Parathyroid adenoma (tissue), 2 donors: Measurements from ENCODE around the gene AKAP11.

Source experiments
- H2AFZ ChIP-seq: fragments of 300-600 bp; sonication (generic); one replicate; pipeline ENCODE4 v1.7.0; 2017; ENCODE audit warnings: antibody characterized with exemption, mild to moderate bottlenecking
- H3K27ac ChIP-seq: fragments of 300-600 bp; sonication (generic); one replicate; pipeline ENCODE4 v1.7.0; 2017
- H3K27me3 ChIP-seq: fragments of 300-600 bp; sonication (generic); one replicate; pipeline ENCODE4 v1.7.0; 2017; ENCODE audit warnings: low read length; ENCODE audit not compliant: control insufficient read depth, insufficient read depth
- H3K36me3 ChIP-seq: fragments of 300-600 bp; sonication (generic); one replicate; pipeline ENCODE4 v1.7.0; 2017; ENCODE audit warnings: low read length; ENCODE audit not compliant: control insufficient read depth, insufficient read depth
- H3K4me1 ChIP-seq: fragments of 300-600 bp; sonication (generic); one replicate; pipeline ENCODE4 v1.7.0; 2017; ENCODE audit warnings: control low read depth
- H3K4me2 ChIP-seq: fragments of 300-600 bp; sonication (generic); one replicate; pipeline ENCODE4 v1.7.0; 2017; ENCODE audit warnings: low read length
- H3K4me3 ChIP-seq: fragments of 300-600 bp; sonication (generic); one replicate; pipeline ENCODE4 v1.7.0; 2017; ENCODE audit warnings: low read depth, low read length
- H3K79me2 ChIP-seq: fragments of 300-600 bp; sonication (generic); one replicate; pipeline ENCODE4 v1.7.0; 2017; ENCODE audit warnings: control low read depth
- H3K9ac ChIP-seq: fragments of 300-600 bp; sonication (generic); one replicate; pipeline ENCODE4 v1.7.0; 2017; ENCODE audit warnings: mild to moderate bottlenecking
- H3K9me3 ChIP-seq: fragments of 300-600 bp; sonication (generic); one replicate; pipeline ENCODE4 v1.7.0; 2017; ENCODE audit warnings: low read length; ENCODE audit not compliant: control insufficient read depth
- CTCF ChIP-seq: fragments of 300-600 bp; sonication (generic); IDR thresholded peaks from one replicate; pipeline ENCODE4 v1.7.0; 2017; ENCODE audit warnings: antibody characterized with exemption, mild to moderate bottlenecking
- donor health status: primary hyperparathyroidism.

The AKAP11 gene

GRCh38 chr13:42260903-42261654, 10.9 kb upstream of the AKAP11 start:
- H3K36me3 ChIP-seq, result no peaks in the 10 kb centered on the region
- H3K4me3 ChIP-seq, result no peak overlapping the region
- no peaks in the 10 kb centered on the region for H3K4me1 ChIP-seq
- no peak for TF ChIP-seq CTCF
- H2AFZ ChIP-seq, result no peak overlapping the region
- H3K27ac ChIP-seq, result no peak overlapping the region
- no peak overlapping the region for H3K4me2 ChIP-seq
- H3K27me3 ChIP-seq, result no peaks in the 10 kb centered on the region
- no peaks in the 10 kb centered on the region for H3K79me2 ChIP-seq
- no peaks in the 10 kb centered on the region for H3K9me3 ChIP-seq
- H3K9ac ChIP-seq, result no peak overlapping the region

- H3K9ac ChIP-seq, result no peak overlapping the region
Measured at GRCh38 chr13:42266473-42266872, 5.5 kb upstream of the AKAP11 start.

GRCh38 chr13:42270160-42270856, 1.6 kb upstream of the AKAP11 start:
- H3K27ac ChIP-seq, result no peak overlapping the region
- H3K79me2 ChIP-seq, result no peaks in the 10 kb centered on the region
- TF ChIP-seq CTCF, result no peak

More at GRCh38 chr13:42266473-42266872, 5.5 kb upstream of the AKAP11 start:
- Histone ChIP-seq H2AFZ (no peak overlapping the region), H3K27ac (no peak overlapping the region), H3K4me3 (no peak overlapping the region), H3K9me3 (no peaks in the 10 kb centered on the region), H3K27me3 (no peaks in the 10 kb centered on the region), H3K4me1 (no peaks in the 10 kb centered on the region), H3K4me2 (no peak overlapping the region), H3K79me2 (no peaks in the 10 kb centered on the region), H3K36me3 (no peaks in the 10 kb centered on the region)
- no peak for TF ChIP-seq CTCF

GRCh38 chr13:42270857-42271215, 1.1 kb upstream of the AKAP11 start:
- H3K4me3 ChIP-seq, result peak overlapping the region; percentile 57

More at GRCh38 chr13:42270160-42270856, 1.6 kb upstream of the AKAP11 start:
- Histone ChIP-seq H3K4me2 (no peak overlapping the region), H3K36me3 (no peaks in the 10 kb centered on the region), H3K9me3 (no peaks in the 10 kb centered on the region), H3K27me3 (no peaks in the 10 kb centered on the region), H3K9ac (no peak overlapping the region), H3K4me1 (no peaks in the 10 kb centered on the region), H3K4me3 (no peak overlapping the region), H2AFZ (peak overlapping the region; percentile 97)

More at GRCh38 chr13:42270857-42271215, 1.1 kb upstream of the AKAP11 start:
- no peaks in the 10 kb centered on the region for H3K27me3 ChIP-seq
- peak overlapping the region; percentile 56 for H3K4me2 ChIP-seq
- no peaks in the 10 kb centered on the region for H3K79me2 ChIP-seq
- no peak overlapping the region for H3K27ac ChIP-seq
- H3K9me3 ChIP-seq, result no peaks in the 10 kb centered on the region
- H3K36me3 ChIP-seq, result no peaks in the 10 kb centered on the region
- H3K9ac ChIP-seq, result no peak overlapping the region
- no peak for TF ChIP-seq CTCF
- no peaks in the 10 kb centered on the region for H3K4me1 ChIP-seq
- peak overlapping the region; percentile 97 for H2AFZ ChIP-seq
